HepG2 (cell line): ENCODE results near the gene SIK3. TPM values are rescaled to one million over a fixed set of nuclear protein-coding genes. Genes with fewer than 3 reads are reported as not detected.

Experiments used
- ATAC-seq: fragments of 200-7000 bp; cut with Tn5 transposase; 3 replicates; pipeline ENCODE4 v1.9.1; 2020; ENCODE audit warnings: mild to moderate bottlenecking, moderate library complexity
- BruUV-seq: library from RNA; stranded (reverse); fragments of 400-500 nt; replicated peaks from 2 replicates; lab custom pipeline; 2021; lab: Mats Ljungman, UMichigan
- CTCF ChIA-PET: fragments of 300-600 bp; formaldehyde crosslinking; extraction: SDS; loops from one replicate; lab custom pipeline; 2021; ENCODE audit warnings: low total read pairs, inconsistent platforms, low intra/inter-chr PET ratio; lab: Yijun Ruan, JAX
- POLR2A ChIA-PET: fragments of 350-600 bp; sonication (Branson Sonifier 250); formaldehyde crosslinking; loops from one replicate; lab custom pipeline; 2020; ENCODE audit warnings: antibody characterized with exemption, inconsistent platforms; lab: Yijun Ruan, JAX
- DNase-seq: peaks from one replicate; pipeline ENCODE4 v3.0.0-alpha.2; 2015; ENCODE audit warnings: low spot score
- FAIRE-seq: peaks from 3 replicates; lab custom pipeline; 2011; peaks lifted over from hg19 to GRCh38; lab: Jason Lieb, UNC
- H2AFZ ChIP-seq: one replicate; pipeline ENCODE4 v1.6.1; 2011; ENCODE audit warnings: low read length, inconsistent platforms
- H3K27ac ChIP-seq: fragments of 300-600 bp; 3 replicates; pipeline ENCODE4 v1.8.0; 2011; ENCODE audit warnings: mixed run types, mild to moderate bottlenecking, mixed read lengths, low read length, inconsistent platforms; ENCODE audit not compliant: insufficient read depth; ENCODE audit errors: extremely low read length
- H3K27me3 ChIP-seq, 2 experiments: fragments of 200-600 bp in 1 of 2; 2 replicates in 1 of 2; 3 replicates in 1 of 2; pipeline versions ENCODE4 v1.6.0 to v1.8.0; 2011; ENCODE audit warnings: low read length in 2 of 2, mild to moderate bottlenecking in 2 of 2, moderate library complexity in 2 of 2, inconsistent platforms in 1 of 2; ENCODE audit not compliant: insufficient read depth in 2 of 2, control insufficient read depth in 1 of 2
- H3K36me3 ChIP-seq, 2 experiments: fragments of 200-600 bp in 1 of 2; replicated peaks in 1 of 2; 2 replicates in 1 of 2; 3 replicates in 1 of 2; pipeline versions ENCODE4 v1.5.1 to v1.8.0; 2011; ENCODE audit warnings: low read length in 2 of 2, inconsistent platforms in 1 of 2; ENCODE audit not compliant: insufficient read depth in 2 of 2, control insufficient read depth in 1 of 2
- H3K4me1 ChIP-seq: 2 replicates; pipeline ENCODE4 v1.5.1; 2012; ENCODE audit warnings: low read length, inconsistent platforms; ENCODE audit not compliant: insufficient read depth
- H3K4me2 ChIP-seq: 2 replicates; pipeline ENCODE4 v1.6.0; 2011; ENCODE audit warnings: low read depth, low read length, inconsistent platforms
- H3K4me3 ChIP-seq, 3 experiments: fragments of 200-600 bp in 1 of 3; sonication (generic), shearing (Covaris generic) in 1 of 3; replicated peaks in 1 of 3; 2 replicates each; pipeline ENCODE4 v1.5.1; 2011 to 2016; ENCODE audit warnings: low read length in 3 of 3, inconsistent platforms in 2 of 3, low read depth in 2 of 3, mild to moderate bottlenecking in 2 of 3, control low read depth in 1 of 3, mixed read lengths in 1 of 3; ENCODE audit not compliant: insufficient read depth in 1 of 3
- H3K79me2 ChIP-seq: one replicate; pipeline ENCODE4 v1.6.1; 2011; ENCODE audit warnings: low read length, inconsistent platforms; ENCODE audit not compliant: insufficient read depth
- H3K9ac ChIP-seq: 2 replicates; pipeline ENCODE4 v1.6.0; 2011; ENCODE audit warnings: mild to moderate bottlenecking, low read depth, low read length, inconsistent platforms; ENCODE audit not compliant: insufficient read depth
- H3K9me3 ChIP-seq: 2 replicates; pipeline ENCODE4 v1.5.1; 2012; ENCODE audit warnings: mild to moderate bottlenecking, low read length
- H4K20me1 ChIP-seq: 2 replicates; pipeline ENCODE4 v1.6.0; 2011; ENCODE audit warnings: inconsistent platforms, mild to moderate bottlenecking, low read length, moderate library complexity; ENCODE audit not compliant: insufficient read depth
- AKAP8 ChIP-seq: sonication (generic); formaldehyde crosslinking; IDR thresholded peaks from 2 replicates; pipeline ENCODE4 v1.5.1; 2020; ENCODE audit warnings: mild to moderate bottlenecking, missing genetic modification reagents
- ARNTL ChIP-seq: sonication (generic); formaldehyde crosslinking; IDR thresholded peaks from 2 replicates; pipeline ENCODE4 v1.4.0; 2020; ENCODE audit warnings: mild to moderate bottlenecking, missing genetic modification reagents
- CCAR2 ChIP-seq: fragments of 200-400 bp; formaldehyde crosslinking; optimal IDR thresholded peaks from 2 replicates; pipeline ENCODE3; 2018; ENCODE audit warnings: low read depth, mild to moderate bottlenecking, low read length, moderate library complexity
- CENPBD1 ChIP-seq: sonication (generic); formaldehyde crosslinking; IDR thresholded peaks from 2 replicates; pipeline ENCODE4 v1.8.0; 2022; ENCODE audit warnings: missing genetic modification reagents, low read depth, mild to moderate bottlenecking, borderline replicate concordance
- ELK4 ChIP-seq: sonication (generic); formaldehyde crosslinking; IDR thresholded peaks from 2 replicates; pipeline ENCODE4 v1.9.0; 2021; ENCODE audit warnings: missing genetic modification reagents, borderline replicate concordance
- HNRNPLL ChIP-seq: fragments of 200-400 bp; formaldehyde crosslinking; IDR thresholded peaks from 2 replicates; pipeline ENCODE4 v1.6.1; 2017; ENCODE audit warnings: mild to moderate bottlenecking, low read depth, low read length; ENCODE audit not compliant: poor library complexity, severe bottlenecking
- IKZF4 ChIP-seq: sonication (generic); formaldehyde crosslinking; IDR thresholded peaks from 2 replicates; pipeline ENCODE4 v1.5.1; 2020; ENCODE audit warnings: borderline replicate concordance, mild to moderate bottlenecking, low read depth, missing genetic modification reagents; ENCODE audit errors: not compliant biosample characterization
- KDM5B ChIP-seq: sonication (generic); formaldehyde crosslinking; IDR thresholded peaks from 2 replicates; pipeline ENCODE4 v1.4.0; 2020; ENCODE audit warnings: missing genetic modification reagents, mild to moderate bottlenecking, borderline replicate concordance
- SRSF1 ChIP-seq: fragments of 200-400 bp; formaldehyde crosslinking; optimal IDR thresholded peaks from 2 replicates; pipeline ENCODE3; 2017; ENCODE audit warnings: mild to moderate bottlenecking, low read depth, low read length, moderate library complexity
- ZNF441 ChIP-seq: sonication (generic); formaldehyde crosslinking; IDR thresholded peaks from 2 replicates; pipeline ENCODE4 v1.7.0; 2021; ENCODE audit warnings: missing genetic modification reagents, borderline replicate concordance
- ZNF747 ChIP-seq: sonication (generic); formaldehyde crosslinking; IDR thresholded peaks from 2 replicates; pipeline ENCODE4 v1.8.1; 2023; ENCODE audit warnings: missing genetic modification reagents, mild to moderate bottlenecking, borderline replicate concordance
- ZNF766 ChIP-seq: sonication (generic); formaldehyde crosslinking; IDR thresholded peaks from 2 replicates; pipeline ENCODE4 v1.5.0; 2020; ENCODE audit warnings: missing genetic modification reagents, borderline replicate concordance
- ZNF788 ChIP-seq: sonication (generic); formaldehyde crosslinking; IDR thresholded peaks from 2 replicates; pipeline ENCODE4 v1.5.0; 2020; ENCODE audit warnings: mild to moderate bottlenecking, missing genetic modification reagents, borderline replicate concordance
- ZNF792 ChIP-seq: IDR thresholded peaks from 2 replicates; pipeline ENCODE4 v1.6.1; 2016
- ZNF841 ChIP-seq: sonication (generic); formaldehyde crosslinking; IDR thresholded peaks from 2 replicates; pipeline ENCODE4 v1.8.1; 2023; ENCODE audit warnings: missing genetic modification reagents, borderline replicate concordance
- ZSCAN22 ChIP-seq: sonication (generic); formaldehyde crosslinking; IDR thresholded peaks from 2 replicates; pipeline ENCODE4 v1.4.0; 2020; ENCODE audit warnings: mild to moderate bottlenecking, missing genetic modification reagents
- WGBS: methylation state at CpG from one replicate; pipeline ENCODE4 v1.1.6; 2017; ENCODE audit warnings: low lambda C conversion rate; 5-methylcytosine and 5-hydroxymethylcytosine counted together
- in situ Hi-C: cut with HindIII; loops from 2 replicates; pipeline ENCODE4 v1.10.0; 2017; ENCODE audit warnings: low pct_unique_long_range_greater_than_20kb; ENCODE audit not compliant: extremely low pct_ligation_motif_present
- intact Hi-C: fragments of 100-400 bp; cut with micrococcal nuclease; formaldehyde crosslinking; loops from one replicate; pipeline ENCODE4 v1.10.0; 2022; ENCODE audit not compliant: unreplicated experiment
- polyA plus RNA-seq, 8 experiments: library from polyadenylated mRNA; depleted of rRNA in 3 of 8; stranded (reverse) in 7 of 8; unstranded in 1 of 8; fragments of >200 nt; fragmentation: Illumina TruSeq in 4 of 8; extraction: Trizol in 4 of 8; gene quantifications; 2 replicates each; pipeline versions ENCODE4 v1.2.1 to v1.2.3, GENCODE V29; 2011 to 2016; ENCODE audit warnings: low read depth in 4 of 8, missing spikeins in 1 of 8, mixed read lengths in 1 of 8; ENCODE audit not compliant: insufficient read depth in 1 of 8
- total RNA-seq, 5 experiments: library from RNA; depleted of rRNA; stranded (reverse); fragments of >200 nt; fragmentation: Illumina TruSeq; extraction: Trizol; gene quantifications; 2 replicates each; pipeline ENCODE4 v1.2.3, GENCODE V29; 2016; ENCODE audit warnings: low read depth in 1 of 5
- TF ChIP-seq, protein P1 (sequence below), 2 experiments: fragments of 450-650 bp in 1 of 2; sonication (generic) in 1 of 2; formaldehyde crosslinking; IDR thresholded peaks; 2 replicates each; pipeline versions ENCODE4 v1.5.0 to v1.8.0; 2020 to 2022; ENCODE audit warnings: mild to moderate bottlenecking in 1 of 2, missing genetic modification reagents in 1 of 2

Gene SIK3
- total and polyA plus RNA-seq, 2 of the 13 experiments (the other 11 are each of a cell fraction or from before 2014, with no cell fraction given): 5.7 to 9.8 TPM

DNA sequence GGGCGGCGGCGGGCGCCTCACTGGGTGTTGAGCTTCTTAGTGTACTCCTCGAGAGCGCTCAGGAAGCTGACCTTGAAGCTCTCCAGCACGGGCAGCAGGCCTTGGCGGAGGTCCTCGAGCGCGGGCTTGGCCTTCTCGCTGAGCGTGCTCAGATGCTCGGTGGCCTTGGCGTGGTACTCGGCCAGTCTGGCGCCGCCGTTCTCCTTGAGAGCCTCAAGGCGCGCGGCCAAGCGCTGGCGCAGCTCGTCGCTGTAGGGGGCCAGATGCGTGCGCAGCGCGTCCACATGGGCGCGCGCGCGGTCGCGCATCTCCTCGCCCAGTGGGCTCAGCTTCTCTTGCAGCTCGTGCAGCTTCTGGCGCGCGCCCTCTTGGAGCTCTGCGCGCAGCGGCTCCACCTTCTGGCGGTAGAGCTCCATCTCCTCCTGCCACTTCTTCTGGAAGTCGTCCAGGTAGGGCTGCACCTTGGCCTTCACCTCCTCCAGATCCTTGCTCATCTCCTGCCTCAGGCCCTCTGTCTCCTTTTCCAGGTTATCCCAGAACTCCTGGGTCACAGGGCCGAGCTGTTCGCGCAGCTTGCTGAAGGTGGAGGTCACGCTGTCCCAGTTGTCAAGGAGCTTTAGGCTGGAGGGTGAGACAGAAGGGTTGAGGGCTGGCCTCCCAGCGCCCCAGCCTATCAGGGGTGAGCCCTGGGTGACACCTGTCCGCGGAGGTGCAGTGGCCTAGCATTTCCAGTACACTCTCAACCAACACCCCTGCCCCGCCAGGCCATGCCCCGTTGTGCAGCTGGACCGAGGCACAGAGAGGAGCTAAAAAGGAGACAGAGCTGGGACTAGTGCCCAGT is 262.2 kb downstream of the SIK3 start:
- Histone ChIP-seq H3K9ac (peak overlapping the region; percentile 96), H4K20me1 (peaks cover 9% of the 10 kb centered on the region; the same call in 1 of the 2 replicates), H3K4me1 (peaks cover 87% of the 10 kb centered on the region), H3K4me2 (peak overlapping the region; percentile 92), H3K27me3 (no peaks in the 10 kb centered on the region), H3K27ac (peak overlapping the region; percentile 99), H3K9me3 (no peaks in the 10 kb centered on the region), H3K79me2 (peaks cover 39% of the 10 kb centered on the region), H2AFZ (no peak overlapping the region), H3K4me3 (peak overlapping the region; percentile 75 to 95 (median 92)), H3K36me3 (no peaks in the 10 kb centered on the region; a peak in 2 of 5 replicates)
- FAIRE-seq: no peak
- ATAC-seq: peak; percentile 1; the same call in 2 of the 3 replicates
- intact Hi-C loops (no loop called here), in situ Hi-C loops (loop anchor here (5.0 kb wide), 1 partner anchor 44 kb away; the partner anchor contains the start of gene APOA5)
- under 1% methylated on average over 18 of the region's 57 CpGs for WGBS
- CTCF ChIA-PET: interaction anchor here (2.2 kb wide), 1 partner anchor 44 kb away, joined by 23 read pairs; the partner anchor contains the start of gene APOA5
- peak; percentile 61 for DNase-seq
- BruUV-seq: TSS peak; percentile 89
- POLR2A ChIA-PET: interaction anchor here (0.6 to 18.4 kb wide), 21 partner anchors 10 to 309 kb away, joined by 3 to 1365 read pairs (median 12); partner anchors contain the start of genes APOA4, APOA5, APOC3 and BUD13
- peak; percentile 54; the same call in 1 of the 2 replicates for TF ChIP-seq ARNTL (CRISPR knock-in tag)
- peak; percentile 47; the same call in 1 of the 2 replicates for TF ChIP-seq ZNF788 (CRISPR knock-in tag)
- TF ChIP-seq KDM5B: peak; percentile 51; the same call in 1 of the 2 replicates
- TF ChIP-seq IKZF4 (CRISPR knock-in tag): peak; percentile 64
- no peak for TF ChIP-seq ZSCAN22 (CRISPR knock-in tag)
- TF ChIP-seq, protein P1, sequence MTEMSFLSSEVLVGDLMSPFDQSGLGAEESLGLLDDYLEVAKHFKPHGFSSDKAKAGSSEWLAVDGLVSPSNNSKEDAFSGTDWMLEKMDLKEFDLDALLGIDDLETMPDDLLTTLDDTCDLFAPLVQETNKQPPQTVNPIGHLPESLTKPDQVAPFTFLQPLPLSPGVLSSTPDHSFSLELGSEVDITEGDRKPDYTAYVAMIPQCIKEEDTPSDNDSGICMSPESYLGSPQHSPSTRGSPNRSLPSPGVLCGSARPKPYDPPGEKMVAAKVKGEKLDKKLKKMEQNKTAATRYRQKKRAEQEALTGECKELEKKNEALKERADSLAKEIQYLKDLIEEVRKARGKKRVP (CRISPR knock-in tag; IDR thresholded peaks at IDR 0.05): no peak
- no peak; the same call in 1 of the 2 replicates for TF ChIP-seq ZNF841
- TF ChIP-seq ZNF441 (CRISPR knock-in tag): peak; percentile 75; the same call in 1 of the 2 replicates
- TF ChIP-seq ZNF747: peak; percentile 66; the same call in 1 of the 2 replicates
- TF ChIP-seq ZNF766 (CRISPR knock-in tag): no peak
- no peak for TF ChIP-seq HNRNPLL
- TF ChIP-seq CENPBD1 (CRISPR knock-in tag): no peak
- no peak for TF ChIP-seq ELK4 (CRISPR knock-in tag)
- no peak for TF ChIP-seq ZNF792 (CRISPR knock-in tag)
- TF ChIP-seq AKAP8: peak; percentile 56; the same call in 1 of the 2 replicates
- no peak for TF ChIP-seq CCAR2
- TF ChIP-seq SRSF1: no peak
